Bone marrow (tissue), 2 donors: ENCODE data around the gene EML4.

Experiments used
- DNase-seq, 2 donors: peaks; one replicate each; lab custom pipeline; 2025; lab: John Stamatoyannopoulos, UW

The EML4 gene

DNA sequence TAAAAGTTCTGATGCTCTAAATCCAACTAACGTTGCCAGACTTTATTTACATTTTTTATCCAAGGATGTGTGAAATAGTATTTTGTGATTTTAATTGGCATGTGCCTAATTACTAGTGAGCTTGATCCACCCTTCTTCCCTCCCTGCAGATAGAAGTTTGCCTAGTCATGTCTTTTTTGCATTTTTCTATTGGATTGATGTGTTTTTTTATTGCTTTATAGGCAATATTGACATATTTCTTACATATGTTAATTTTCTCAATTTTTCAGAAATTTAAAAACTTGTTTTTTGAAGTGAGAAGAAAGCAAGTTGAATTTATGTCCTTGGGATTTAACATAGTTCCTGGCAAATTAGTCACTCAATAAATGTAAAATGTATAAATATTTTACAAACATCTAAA, 56.4 kb downstream of the EML4 start:
- no peak for DNase-seq

DNA sequence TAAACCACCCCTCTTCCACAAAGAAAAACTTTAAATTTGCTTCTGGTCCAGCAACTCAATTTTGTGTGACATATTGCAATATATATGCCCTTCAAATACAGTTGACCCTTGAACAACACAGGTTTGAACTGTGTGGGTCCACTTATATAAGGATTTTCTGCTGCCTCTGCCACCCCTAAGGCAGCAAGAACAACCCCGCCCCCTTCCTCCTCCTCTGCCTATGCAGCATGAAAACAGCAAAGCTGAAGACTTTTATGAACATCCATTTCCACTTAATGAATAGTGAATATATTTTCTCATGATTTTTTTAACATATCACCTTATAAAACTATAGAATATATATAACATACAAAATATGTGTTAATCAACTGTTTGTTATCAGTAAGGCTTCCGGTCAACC, 58.3 kb downstream of the EML4 start:
- no peak for DNase-seq

DNA sequence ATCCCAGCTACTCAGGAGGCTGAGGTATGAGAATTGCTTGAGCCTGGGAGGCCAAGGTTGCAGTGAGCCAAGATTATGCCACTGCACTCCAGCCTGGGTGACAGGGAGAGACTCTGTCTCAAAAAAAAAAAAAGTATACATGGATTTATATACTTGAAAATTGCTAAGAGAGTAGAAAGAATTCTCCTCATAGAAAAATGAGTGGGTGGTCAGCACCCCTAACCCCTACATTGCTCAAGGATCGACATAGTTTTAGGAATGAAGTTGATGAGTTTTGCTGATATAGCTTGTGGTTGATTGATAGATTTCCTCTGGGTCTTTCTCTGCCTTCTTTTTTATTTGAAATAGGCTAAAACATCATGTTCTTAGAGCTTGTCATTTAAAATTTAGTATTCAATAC, 58.9 kb downstream of the EML4 start:
- DNase-seq, result no peak

DNA sequence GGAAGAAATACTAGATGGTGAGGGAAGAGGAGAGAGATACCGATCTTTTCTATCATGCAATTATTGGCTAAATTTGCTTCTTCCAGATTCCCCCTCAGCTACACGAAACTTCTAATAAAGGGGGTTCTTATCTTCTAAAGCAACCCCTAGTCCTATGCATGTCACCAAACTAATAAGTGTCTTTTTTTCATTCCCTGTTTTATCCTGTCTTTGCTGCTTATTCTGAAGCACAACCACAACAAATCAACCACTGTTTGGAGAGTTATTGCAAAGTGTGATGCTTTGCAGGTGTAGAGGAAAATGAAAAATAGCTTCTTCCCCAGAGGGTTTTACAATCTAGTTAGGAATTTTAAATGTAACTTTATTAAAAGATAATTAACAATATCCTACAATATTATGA, 60.8 kb downstream of the EML4 start:
- DNase-seq, result no peak

DNA sequence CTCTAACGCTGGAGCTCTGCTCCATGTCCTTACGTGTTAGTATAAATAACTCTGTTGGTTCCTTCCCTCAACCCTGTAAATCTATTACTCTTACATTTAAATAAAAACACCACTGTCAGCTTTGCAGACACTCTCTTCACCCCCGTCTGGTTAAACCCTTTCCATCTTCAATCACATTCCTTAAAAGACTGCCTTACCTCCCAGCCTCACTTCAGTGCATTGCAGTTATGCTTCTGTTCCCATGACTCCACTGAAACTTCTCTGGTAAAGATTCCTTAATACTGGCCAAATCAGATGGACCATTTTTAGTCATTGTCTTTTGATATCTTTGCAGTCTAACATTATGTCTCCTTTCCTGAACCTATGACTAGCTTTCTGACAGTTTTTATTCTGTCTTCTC, 61.7 kb downstream of the EML4 start:
- DNase-seq, result no peak

DNA sequence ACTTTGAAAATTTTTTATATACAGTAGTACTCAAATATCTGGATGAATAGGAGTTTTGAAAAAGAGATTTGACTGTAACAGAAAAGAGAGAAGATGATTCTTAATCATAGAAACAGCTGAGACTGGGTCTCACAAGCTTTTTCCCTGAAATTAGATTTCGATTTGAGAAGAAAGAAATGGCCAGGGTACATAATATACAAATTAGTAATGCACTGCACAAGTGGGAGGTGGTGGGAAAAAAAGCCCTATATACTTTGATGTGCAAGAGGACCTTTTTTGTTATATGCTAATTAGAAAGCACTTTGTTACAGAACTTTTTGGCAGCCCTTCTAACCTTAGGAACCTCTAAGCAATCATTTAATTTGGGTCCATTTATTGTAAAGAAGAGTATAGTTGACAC, 62.9 kb downstream of the EML4 start:
- DNase-seq, result no peak

DNA sequence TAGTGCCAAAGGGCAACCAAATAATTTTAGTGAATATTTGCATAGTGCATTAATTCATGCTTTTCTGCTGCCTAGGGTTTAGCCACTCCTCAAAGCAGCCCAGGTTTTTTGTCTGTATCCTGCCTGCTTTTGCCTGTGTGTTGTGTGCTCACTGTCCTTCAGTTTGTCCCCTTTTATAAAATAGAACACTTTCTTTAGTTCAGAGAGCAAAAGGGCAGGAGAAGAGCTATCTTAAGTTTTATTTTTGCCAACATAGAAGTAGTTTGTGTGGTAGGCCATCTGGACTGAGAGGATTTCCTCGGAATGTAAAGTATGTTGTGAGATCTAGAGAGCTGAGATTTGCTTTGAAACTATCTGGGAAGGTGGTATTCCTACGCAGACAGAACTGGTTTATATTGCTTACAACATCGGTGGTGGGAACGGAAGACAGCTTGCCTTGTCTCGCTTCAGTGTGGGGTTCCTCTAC, 64.9 kb downstream of the EML4 start:
- DNase-seq, result no peak

DNA sequence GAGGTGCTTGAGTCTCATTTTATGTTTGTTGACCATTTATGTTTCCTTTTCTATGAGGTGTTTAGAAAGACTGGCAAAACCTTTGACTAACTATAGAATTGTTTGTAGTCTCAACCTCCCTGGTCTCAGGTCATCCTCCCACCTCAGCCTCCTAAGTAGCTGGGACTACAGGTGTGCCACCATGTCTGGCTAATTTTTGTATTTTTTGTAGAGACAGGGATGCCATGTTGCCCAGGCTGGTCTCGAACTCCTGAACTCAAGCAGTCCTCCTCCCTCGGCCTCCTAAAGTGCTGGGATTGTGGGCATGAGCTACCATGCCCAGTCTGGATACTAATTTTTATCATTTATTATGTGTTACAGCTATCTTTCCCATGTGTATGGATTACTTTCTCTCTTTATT, 67.8 kb downstream of the EML4 start:
- DNase-seq, result no peak

DNA sequence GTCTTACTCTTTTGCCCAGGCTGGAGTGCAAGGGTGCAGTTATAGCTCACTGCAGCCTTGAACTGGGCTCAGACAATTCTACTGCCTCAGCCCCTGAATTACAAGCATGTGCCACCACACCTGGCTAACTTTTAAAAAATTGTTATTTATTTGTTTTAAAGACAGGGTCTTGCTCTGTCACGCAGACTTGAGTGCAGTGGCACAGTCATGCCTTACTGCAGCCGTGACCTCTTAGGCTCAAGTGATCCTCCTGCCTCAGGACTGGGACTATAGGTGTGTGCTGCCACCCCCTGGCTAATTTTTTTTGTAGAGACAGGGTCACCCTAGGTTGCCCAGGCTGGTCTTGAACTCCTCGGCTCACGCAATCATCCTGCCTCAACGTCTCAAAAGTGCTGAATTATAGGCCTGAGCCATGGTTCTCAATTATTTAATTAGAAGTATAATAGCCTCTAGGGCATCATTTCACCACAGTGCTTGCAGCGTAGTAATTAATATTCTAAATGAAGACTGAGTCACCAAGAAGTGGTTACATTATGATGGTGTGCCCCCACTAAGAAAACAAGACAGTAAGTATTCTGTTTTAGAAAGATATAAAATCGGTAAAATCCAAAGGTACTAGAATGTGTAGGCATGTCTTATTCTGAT, 69.6 kb downstream of the EML4 start:
- no peak for DNase-seq

DNA sequence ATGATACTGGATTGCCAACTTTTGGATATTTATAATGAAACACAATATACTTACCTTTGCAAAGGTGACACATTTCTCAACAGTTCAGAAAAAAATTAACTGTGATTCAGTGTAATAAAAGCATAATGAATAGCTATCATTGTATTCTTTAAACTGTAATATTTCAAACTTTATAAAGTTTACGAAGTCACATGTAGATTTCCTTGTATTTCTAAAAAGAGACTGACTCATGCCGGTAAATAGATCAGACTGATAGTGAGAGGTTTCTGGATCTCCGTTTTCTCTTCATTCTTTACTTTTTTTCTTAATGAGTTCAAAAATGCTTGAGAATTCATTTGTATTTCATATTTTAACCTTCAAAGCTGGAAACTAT, 70.1 kb downstream of the EML4 start:
- DNase-seq, result no peak

DNA sequence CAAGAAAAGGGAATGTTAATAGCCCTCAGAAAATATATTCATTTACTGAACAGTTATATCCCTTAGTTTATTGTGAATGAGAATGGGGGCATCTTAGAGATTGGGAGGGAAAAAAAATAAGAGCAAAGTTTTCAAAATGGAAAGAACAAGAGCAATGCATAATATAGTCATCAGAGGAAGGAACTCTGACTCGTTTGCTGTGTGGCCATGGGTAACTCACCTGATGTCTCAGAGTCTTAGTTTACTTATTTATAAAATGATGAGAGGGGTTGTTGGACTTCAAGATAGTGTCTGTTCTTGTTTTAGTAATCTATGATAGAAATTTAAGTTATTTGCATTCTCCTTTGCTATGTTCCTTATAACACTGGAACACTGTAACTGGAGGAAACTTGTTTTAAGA, 70.7 kb downstream of the EML4 start:
- DNase-seq, result no peak

DNA sequence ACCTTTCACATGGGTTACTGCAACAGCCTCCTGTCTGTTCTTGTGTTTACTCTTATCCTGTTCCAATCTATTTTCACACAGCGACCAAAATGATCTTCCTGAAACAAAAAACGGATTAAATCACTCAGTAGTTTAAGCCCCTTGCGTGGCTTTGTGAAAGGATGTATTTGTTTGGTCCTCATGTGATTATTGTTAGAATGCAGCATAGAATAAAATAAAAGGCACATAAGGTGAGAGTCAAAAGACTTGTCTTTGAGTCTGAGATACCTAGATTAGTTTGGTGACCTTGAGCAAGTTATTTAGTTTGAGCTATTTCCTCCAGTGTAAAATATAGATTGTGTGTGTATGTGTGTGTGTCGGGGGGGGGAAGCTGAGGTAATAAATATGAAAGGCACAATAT, 72.4 kb downstream of the EML4 start:
- no peak for DNase-seq

DNA sequence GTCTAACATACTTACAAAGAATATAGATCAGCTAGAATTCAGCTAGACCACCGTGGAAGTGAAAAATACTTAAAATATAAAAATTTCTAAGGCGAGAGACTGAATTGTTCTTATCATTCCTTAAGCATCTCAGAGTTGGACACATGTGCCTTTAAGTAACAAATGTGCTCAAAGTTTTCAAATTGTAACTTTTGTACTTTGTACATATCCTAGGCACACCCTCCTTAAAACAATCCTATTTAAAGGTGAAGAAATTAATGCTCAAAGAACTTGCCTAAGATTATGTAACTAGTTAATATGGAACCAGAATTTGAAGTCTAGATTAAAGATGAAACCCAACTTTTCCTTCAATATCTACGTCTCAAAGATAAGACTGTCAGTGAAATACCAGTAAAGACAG, 74.1 kb downstream of the EML4 start:
- DNase-seq, result no peak

DNA sequence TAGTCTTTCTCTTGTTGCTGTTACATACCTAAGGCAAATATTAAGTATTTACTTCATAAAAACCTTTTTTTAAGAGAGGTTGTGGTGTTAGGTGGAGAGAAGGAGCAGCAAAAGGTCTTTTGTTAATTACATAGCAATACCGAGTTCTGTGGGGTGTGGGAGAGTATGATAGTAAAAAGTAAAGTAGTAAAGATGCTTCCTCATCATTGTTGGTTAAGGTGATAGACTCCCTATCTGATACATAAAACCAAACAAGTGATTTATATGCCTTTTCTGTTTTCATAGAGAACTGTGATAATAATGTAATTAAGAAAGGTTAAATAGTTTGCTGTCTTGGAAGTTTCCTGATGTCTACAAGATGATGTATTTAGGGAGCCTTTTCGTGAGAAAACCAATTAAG, 75.4 kb downstream of the EML4 start:
- no peak for DNase-seq

DNA sequence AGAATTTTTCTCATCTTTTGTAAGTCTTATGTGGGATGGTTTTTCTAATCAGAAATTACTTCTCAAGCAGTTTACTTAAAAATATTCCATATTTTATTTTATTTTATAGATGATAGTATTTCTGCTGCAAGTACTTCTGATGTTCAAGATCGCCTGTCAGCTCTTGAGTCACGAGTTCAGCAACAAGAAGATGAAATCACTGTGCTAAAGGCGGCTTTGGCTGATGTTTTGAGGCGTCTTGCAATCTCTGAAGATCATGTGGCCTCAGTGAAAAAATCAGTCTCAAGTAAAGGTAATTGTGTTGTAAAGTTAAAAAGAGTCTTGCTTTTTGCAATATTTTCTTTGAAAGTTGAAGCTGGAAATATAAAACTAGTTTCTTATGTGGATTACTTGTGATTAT, 76.2 kb downstream of the EML4 start:
- DNase-seq, result no peak

DNA sequence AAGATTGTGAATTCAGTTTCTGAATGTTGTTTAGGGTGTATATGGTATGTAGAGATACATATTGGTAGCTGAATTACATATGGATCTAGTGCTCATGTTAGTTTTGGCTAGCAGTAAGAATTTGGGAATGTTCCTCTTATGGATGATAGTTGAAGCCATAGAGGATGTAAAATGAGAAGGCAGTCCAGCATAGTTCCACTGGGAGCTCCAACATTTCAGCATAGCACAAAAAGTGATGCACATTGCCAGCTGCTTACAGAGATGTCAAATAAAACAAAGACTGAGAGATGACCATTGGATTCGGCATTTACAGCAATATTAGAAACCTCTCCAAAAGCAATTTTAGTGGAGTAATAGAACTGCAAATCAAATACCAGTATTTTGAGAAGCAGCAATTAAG, 77.4 kb downstream of the EML4 start:
- DNase-seq, result no peak

DNA sequence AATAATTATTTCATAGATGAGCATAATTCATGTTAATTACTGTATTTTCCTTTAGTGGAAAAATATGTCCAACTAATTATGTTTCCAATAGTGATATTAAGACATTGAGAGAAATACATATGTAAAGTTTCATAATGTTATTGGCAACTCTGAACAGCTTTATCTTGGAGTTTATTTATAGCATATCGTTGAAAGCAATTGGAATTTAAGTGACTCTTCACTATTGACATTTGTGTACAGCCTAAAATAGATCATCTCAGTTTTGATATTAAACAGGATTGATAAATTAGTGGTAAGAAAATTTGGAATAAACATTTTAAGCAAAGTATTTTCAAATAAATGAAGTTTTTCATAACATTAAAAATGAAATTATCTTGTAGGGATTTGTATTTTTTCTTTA, 79.7 kb downstream of the EML4 start:
- DNase-seq, result no peak

DNA sequence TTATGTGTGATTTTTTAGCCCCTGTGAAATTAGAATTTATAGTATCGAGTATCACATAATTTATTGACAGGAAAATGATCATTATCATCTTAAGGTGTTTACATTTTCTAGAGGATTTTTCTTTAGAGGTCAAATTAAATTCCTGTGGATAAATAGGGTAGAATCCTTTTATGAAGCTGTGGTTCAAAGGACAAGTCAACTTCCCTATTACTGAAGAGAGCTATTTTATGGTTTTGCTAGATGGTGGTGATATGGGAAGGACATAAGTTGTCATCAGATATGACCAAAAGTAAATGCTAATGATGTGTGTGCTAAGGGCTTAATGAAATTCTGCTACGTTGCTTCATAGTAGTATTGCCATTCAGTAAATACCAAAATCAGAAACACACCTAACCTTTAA, 80.1 kb downstream of the EML4 start:
- peak in 1 of 2 donors; percentile 43 for DNase-seq

DNA sequence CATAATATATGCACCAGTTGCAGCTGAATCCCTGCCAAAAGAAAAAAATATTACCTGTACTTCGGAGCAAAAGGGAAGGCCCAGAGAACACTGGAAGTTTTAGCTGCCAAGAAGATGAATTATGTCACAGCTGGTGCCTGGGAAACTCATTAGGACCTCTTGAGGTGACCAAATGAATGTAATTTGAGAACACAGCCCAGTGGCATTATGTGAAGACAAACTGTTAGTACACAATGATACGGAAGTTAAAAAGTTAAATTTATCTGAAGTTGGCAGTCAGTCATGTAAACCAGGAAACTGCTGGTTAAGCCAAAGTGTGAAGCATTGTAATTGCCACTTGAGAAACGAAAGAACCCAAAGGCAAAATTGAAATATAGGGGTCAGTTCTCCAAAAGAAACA, 80.7 kb downstream of the EML4 start:
- peak in 1 of 2 donors; percentile 25 for DNase-seq

DNA sequence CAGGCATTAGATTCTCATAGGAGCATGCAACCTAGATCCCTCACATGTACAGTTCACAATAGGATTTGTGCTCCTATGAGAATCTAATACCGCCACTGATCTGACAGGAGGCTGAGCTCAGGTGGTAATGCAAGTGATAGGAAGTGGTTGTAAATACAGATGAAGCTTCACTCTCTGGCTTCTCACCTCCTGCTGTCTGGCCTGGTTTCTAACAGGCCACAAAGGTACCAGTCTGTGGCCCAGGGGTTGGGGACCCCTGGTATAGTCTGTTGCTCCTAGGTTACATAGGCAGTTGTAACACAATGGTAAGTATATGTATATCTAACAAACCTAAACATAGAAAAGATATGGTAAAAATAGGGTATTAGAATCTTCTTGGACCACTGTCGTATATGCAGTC, 81.8 kb downstream of the EML4 start:
- no peak for DNase-seq

DNA sequence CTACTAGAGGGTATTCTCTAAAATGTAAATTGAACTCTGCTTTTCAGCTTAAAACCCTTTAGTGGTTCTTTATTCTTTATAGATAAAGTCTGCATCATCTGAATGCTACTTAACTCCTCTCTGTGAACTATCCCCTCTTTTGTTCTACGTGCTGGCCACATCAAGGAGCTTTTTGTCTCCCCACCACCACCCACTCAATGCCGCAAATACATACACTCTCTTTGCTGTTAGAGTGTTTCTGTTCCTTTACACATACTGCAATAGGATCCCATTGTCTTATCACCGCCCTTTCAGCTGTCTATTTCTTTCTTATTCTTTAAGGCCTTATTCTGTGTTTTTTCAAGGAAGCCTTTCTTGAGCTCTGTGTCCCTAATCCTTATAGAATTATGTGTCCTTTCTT, 83.3 kb downstream of the EML4 start:
- DNase-seq, result no peak

DNA sequence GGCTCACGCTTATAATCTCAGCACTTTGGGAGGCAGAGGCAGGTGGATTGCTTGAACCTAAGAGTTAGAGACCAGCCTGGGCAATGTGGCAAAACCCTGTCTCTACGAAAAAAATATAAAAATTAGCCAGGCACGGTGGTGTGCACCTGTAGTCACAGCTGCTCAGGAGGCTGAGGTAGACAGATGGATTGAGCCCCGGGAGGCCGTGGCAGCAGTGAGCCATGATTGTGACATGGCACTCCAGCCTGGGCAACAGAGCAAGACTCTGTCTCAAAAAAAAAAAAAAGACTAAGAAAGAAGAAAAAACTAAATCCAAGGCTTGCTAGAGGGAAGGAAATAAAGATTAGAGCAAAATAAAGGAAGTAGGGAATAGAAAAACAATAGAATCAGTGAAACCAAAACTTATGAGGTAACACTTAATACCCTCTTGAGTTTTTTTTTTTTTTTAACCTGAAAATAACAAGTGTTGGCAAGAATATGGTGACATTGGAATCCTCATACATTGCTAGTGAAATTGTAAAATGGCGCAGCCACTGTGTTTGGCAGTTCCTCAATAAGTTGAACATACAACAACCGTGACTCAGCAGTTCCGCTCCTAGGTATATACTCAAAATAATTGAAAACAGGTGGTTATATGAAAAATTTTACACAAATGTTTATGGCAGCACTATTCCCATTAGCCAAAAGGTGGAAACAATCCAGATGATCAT, 85.2 kb downstream of the EML4 start:
- DNase-seq, result no peak

DNA sequence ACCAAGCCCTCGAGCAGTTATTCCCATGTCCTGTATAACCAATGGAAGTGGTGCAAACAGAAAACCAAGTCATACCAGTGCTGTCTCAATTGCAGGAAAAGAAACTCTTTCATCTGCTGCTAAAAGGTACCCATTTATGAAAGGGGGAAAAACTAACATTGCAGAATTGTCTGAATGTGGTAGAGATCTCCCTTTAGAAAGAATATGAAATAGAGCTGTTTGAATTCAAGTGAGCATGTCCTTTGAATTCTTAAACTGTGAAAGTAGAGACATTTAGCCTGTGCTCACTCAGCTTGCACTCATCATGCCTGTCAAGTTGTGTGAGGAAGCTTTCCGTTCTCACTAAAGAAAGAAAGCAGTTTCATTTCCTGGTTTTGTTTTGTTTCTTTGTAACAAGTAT, 87.4 kb downstream of the EML4 start:
- no peak for DNase-seq

DNA sequence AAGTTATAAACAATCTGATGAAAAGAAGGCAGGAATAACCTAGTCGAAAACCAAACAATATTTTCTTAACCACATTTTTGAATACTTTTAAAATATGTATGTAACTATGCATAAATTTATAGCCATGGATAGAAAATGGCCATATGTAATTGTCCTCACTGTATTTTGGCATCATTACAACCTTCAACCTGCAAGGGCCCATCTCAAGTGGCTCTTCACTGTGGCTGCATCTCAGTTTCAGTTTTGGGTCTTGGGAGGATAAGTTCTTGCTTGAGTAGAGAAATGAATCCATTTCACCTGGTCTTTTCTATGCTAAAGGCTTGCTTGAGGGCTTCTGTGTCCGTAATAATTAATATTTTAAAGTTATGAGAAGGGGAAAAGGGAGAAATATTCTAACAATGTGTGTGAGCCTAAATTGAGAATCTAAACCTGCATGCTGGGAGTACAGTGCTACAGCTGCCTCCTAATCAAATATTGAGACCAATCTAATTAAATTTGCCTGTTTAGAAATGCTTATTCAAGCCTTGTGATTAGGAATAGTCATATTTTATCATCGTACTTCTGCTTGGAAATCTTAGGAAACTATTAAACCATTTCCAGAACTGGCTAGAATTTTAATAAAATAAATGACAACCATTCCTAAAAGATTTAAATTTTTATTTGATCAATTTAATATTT, 92.5 kb downstream of the EML4 start:
- DNase-seq, result no peak
